Measurements from ENCODE around the gene DNM1L.

Gene DNM1L

DNA sequence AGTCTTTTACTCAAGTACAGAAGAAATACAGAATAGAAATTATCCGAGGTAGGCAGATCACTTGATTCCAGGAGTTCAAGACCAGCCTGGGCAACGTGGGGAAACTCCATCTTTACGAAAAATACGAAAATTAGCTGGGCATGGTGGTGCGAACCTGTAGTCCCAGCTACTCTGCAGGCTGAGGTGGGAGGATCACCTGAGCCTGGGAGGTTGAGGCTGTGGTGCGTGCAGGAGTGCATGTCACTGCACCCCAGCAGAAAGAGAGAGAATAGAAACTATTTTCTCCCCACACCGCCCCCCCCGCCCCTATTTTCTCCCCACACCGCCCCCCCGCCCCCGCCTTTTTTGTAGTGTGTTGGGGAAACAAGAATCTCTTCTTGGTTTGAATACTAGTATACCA is 2.2 kb downstream of the DNM1L start:
- Histone ChIP-seq H3K9me3 (no peaks in the 10 kb centered on the region), H3K27me3 (no peaks in the 10 kb centered on the region), H3K4me1 (peaks cover 0 to 26% (median 8%) of the 10 kb centered on the region in 4 donors), H3K27ac (peak overlapping the region; percentile 92 to 94), H3K4me3 (no peak overlapping the region), H3K36me3 (peaks cover 0 to 4% (median 0%) of the 10 kb centered on the region in 3 donors)
- no peak for DNase-seq
- TF ChIP-seq, protein P1, sequence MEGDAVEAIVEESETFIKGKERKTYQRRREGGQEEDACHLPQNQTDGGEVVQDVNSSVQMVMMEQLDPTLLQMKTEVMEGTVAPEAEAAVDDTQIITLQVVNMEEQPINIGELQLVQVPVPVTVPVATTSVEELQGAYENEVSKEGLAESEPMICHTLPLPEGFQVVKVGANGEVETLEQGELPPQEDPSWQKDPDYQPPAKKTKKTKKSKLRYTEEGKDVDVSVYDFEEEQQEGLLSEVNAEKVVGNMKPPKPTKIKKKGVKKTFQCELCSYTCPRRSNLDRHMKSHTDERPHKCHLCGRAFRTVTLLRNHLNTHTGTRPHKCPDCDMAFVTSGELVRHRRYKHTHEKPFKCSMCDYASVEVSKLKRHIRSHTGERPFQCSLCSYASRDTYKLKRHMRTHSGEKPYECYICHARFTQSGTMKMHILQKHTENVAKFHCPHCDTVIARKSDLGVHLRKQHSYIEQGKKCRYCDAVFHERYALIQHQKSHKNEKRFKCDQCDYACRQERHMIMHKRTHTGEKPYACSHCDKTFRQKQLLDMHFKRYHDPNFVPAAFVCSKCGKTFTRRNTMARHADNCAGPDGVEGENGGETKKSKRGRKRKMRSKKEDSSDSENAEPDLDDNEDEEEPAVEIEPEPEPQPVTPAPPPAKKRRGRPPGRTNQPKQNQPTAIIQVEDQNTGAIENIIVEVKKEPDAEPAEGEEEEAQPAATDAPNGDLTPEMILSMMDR (IDR thresholded peaks at IDR 0.05) = no peak
- intact Hi-C loops (cut with DNase I; ENCODE audit: low total_unique reads) = no loop called here

DNA sequence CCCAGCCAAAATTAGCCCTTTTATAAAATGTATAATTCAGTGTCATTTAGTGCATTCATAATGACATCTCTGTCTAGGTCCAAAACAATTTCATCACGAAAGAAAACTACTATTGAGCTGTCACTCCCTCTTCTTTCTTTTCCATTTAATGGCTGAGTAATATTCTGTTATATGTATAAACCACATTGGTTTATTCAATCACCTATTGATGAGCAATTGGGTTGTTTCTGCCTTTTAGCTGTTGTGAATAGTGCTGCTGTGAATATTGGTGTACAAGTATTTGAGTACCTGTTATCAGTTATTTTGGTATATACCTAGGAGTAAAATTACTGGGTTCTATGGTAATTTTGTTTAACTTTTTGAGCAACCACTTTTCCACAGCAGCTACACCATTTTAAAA is 7.2 kb downstream of the DNM1L start:
- intact Hi-C loops (cut with DNase I; ENCODE audit: low total_unique reads) = no loop called here
- H3K4me1 ChIP-seq = peaks cover 0 to 24% (median 2%) of the 10 kb centered on the region in 4 donors
- peaks cover 0 to 4% (median 0%) of the 10 kb centered on the region in 3 donors for H3K36me3 ChIP-seq
- H3K4me3 ChIP-seq = no peak overlapping the region
- H3K27ac ChIP-seq = no peak overlapping the region
- TF ChIP-seq, protein P1 (IDR thresholded peaks at IDR 0.05) = no peak
- no peaks in the 10 kb centered on the region for H3K27me3 ChIP-seq
- DNase-seq = no peak
- no peaks in the 10 kb centered on the region for H3K9me3 ChIP-seq

DNA sequence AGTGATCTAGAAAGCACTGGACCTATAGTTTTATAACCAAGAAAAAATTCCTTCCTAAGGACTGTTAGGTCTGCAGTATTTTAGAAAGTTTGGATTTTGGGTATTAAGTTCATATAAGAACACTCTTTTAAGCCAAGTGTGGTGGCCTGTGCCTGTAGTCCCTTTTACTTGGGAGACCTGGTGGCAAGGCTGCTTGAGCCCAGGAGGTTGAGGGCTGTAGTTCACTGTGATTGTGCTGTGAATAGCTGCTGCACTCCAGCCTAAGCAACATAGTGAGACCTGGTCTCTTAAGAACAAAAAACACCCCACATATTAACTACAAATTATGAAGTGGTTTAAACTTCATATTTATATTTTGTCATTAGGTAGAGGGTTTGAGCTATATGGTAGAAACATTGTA is 9.7 kb downstream of the DNM1L start:
- intact Hi-C loops (cut with DNase I; ENCODE audit: low total_unique reads) = no loop called here
- H3K9me3 ChIP-seq = no peaks in the 10 kb centered on the region
- no peak for DNase-seq
- no peak overlapping the region for H3K4me3 ChIP-seq
- H3K36me3 ChIP-seq = peaks cover 0 to 4% (median 0%) of the 10 kb centered on the region in 3 donors
- H3K4me1 ChIP-seq = peaks cover 0 to 10% (median 0%) of the 10 kb centered on the region in 4 donors
- no peak overlapping the region for H3K27ac ChIP-seq
- TF ChIP-seq, protein P1 (IDR thresholded peaks at IDR 0.05) = no peak
- H3K27me3 ChIP-seq = no peaks in the 10 kb centered on the region

DNA sequence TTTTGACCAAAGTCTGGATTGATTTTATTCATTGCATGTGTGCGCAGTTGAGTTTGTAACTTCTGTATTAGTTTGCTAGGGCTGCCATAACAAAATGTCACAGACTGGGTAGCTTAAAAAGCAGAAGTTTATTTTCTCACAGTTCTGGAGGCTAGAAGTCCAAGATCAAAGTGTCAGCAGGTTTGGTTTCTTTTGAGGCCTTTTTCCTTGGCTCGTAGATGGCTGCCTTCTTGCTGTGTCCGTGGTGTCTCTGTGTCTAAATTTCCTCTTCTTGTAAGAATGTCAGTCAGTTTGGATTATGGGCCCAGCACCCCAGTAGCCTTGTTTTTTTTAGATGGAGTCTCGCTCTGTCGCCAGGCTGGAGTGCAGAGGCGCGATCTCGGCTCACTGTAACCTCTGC is 11.8 kb downstream of the DNM1L start:
- no peaks in the 10 kb centered on the region for H3K9me3 ChIP-seq
- TF ChIP-seq, protein P1 (IDR thresholded peaks at IDR 0.05) = no peak

DNA sequence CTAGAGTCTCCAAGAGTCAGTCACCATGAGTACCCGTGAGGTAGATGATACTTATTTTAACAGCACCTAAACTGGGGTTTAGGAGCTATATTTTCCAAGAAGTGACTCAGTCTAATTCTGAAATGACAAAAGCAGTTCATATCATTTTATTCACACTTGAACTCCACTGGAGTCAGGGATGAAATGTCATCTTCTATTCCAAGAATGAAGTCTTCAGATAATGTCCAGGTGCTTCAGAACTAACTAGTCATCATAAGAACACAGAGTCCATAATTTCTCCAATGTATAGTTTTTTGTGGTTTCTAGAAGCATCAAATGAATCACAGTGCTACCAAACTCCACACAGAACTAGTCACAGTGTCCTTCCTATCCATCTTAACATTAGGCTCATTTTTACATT is 13.3 kb downstream of the DNM1L start:
- DNase-seq = no peak
- no peak overlapping the region for H3K27ac ChIP-seq
- no peak overlapping the region for H3K4me3 ChIP-seq
- H3K36me3 ChIP-seq = no peaks in the 10 kb centered on the region
- H3K4me1 ChIP-seq = peaks cover 0 to 10% (median 0%) of the 10 kb centered on the region in 4 donors
- no peaks in the 10 kb centered on the region for H3K27me3 ChIP-seq
- TF ChIP-seq, protein P1 (IDR thresholded peaks at IDR 0.05) = no peak
- H3K9me3 ChIP-seq = no peaks in the 10 kb centered on the region
- intact Hi-C loops (cut with DNase I; ENCODE audit: low total_unique reads) = no loop called here

More for the DNA sequence above, 11.8 kb downstream of the DNM1L start:
- H3K4me3 ChIP-seq = no peak overlapping the region
- no peak overlapping the region for H3K27ac ChIP-seq
- H3K27me3 ChIP-seq = no peaks in the 10 kb centered on the region
- peaks cover 0 to 10% (median 0%) of the 10 kb centered on the region in 4 donors for H3K4me1 ChIP-seq
- no peak for DNase-seq
- H3K36me3 ChIP-seq = no peaks in the 10 kb centered on the region
- intact Hi-C loops (cut with DNase I; ENCODE audit: low total_unique reads) = no loop called here

DNA sequence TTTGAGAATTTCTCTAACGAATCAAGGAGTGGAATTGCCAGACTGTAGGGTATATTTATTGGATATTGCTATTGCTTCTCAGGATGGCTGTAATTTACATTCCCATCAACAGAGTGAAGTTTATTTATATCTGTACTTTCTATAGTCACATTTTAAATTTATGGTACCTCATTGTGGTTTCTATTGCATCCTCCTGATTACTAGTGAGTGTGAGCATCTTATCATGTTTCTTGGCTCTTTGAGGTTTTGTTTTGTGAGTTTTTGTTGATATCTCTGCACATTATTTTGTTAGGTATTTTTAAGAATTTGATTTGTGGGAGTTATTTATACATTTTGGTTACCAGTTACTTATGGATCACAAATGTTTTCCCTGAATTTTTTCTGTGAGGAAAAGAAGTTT is 13.9 kb downstream of the DNM1L start:
- no peak overlapping the region for H3K27ac ChIP-seq
- no peaks in the 10 kb centered on the region for H3K27me3 ChIP-seq
- peaks cover 0 to 10% (median 0%) of the 10 kb centered on the region in 4 donors for H3K4me1 ChIP-seq
- H3K4me3 ChIP-seq = no peak overlapping the region
- H3K9me3 ChIP-seq = no peaks in the 10 kb centered on the region
- TF ChIP-seq, protein P1 (IDR thresholded peaks at IDR 0.05) = no peak
- intact Hi-C loops (cut with DNase I; ENCODE audit: low total_unique reads) = no loop called here
- no peak for DNase-seq
- no peaks in the 10 kb centered on the region for H3K36me3 ChIP-seq

Measured in tibial artery (tissue), 4 donors.